HepG2 (cell line): ENCODE measurements around the gene MAJIN. TPM values are rescaled to one million over a fixed set of nuclear protein-coding genes. Genes with fewer than 3 reads are reported as not detected.

ENCODE experiments used
- ATAC-seq: fragments of 200-7000 bp; cut with Tn5 transposase; 3 replicates; pipeline ENCODE4 v1.9.1; 2020; ENCODE audit warnings: mild to moderate bottlenecking, moderate library complexity
- BruUV-seq: library from RNA; stranded (reverse); fragments of 400-500 nt; replicated peaks from 2 replicates; lab custom pipeline; 2021; lab: Mats Ljungman, UMichigan
- CTCF ChIA-PET: fragments of 300-600 bp; formaldehyde crosslinking; extraction: SDS; loops from one replicate; lab custom pipeline; 2021; ENCODE audit warnings: low total read pairs, inconsistent platforms, low intra/inter-chr PET ratio; lab: Yijun Ruan, JAX
- POLR2A ChIA-PET: fragments of 350-600 bp; sonication (Branson Sonifier 250); formaldehyde crosslinking; loops from one replicate; lab custom pipeline; 2020; ENCODE audit warnings: antibody characterized with exemption, inconsistent platforms; lab: Yijun Ruan, JAX
- DNase-seq: peaks from one replicate; pipeline ENCODE4 v3.0.0-alpha.2; 2015; ENCODE audit warnings: low spot score
- FAIRE-seq: peaks from 3 replicates; lab custom pipeline; 2011; peaks lifted over from hg19 to GRCh38; lab: Jason Lieb, UNC
- H2AFZ ChIP-seq: one replicate; pipeline ENCODE4 v1.6.1; 2011; ENCODE audit warnings: low read length, inconsistent platforms
- H3K27ac ChIP-seq: fragments of 300-600 bp; 3 replicates; pipeline ENCODE4 v1.8.0; 2011; ENCODE audit warnings: mixed run types, mild to moderate bottlenecking, mixed read lengths, low read length, inconsistent platforms; ENCODE audit not compliant: insufficient read depth; ENCODE audit errors: extremely low read length
- H3K27me3 ChIP-seq, 2 experiments: fragments of 200-600 bp in 1 of 2; 2 replicates in 1 of 2; 3 replicates in 1 of 2; pipeline versions ENCODE4 v1.6.0 to v1.8.0; 2011; ENCODE audit warnings: low read length in 2 of 2, mild to moderate bottlenecking in 2 of 2, moderate library complexity in 2 of 2, inconsistent platforms in 1 of 2; ENCODE audit not compliant: insufficient read depth in 2 of 2, control insufficient read depth in 1 of 2
- H3K36me3 ChIP-seq, 2 experiments: fragments of 200-600 bp in 1 of 2; replicated peaks in 1 of 2; 2 replicates in 1 of 2; 3 replicates in 1 of 2; pipeline versions ENCODE4 v1.5.1 to v1.8.0; 2011; ENCODE audit warnings: low read length in 2 of 2, inconsistent platforms in 1 of 2; ENCODE audit not compliant: insufficient read depth in 2 of 2, control insufficient read depth in 1 of 2
- H3K4me1 ChIP-seq: 2 replicates; pipeline ENCODE4 v1.5.1; 2012; ENCODE audit warnings: low read length, inconsistent platforms; ENCODE audit not compliant: insufficient read depth
- H3K4me2 ChIP-seq: 2 replicates; pipeline ENCODE4 v1.6.0; 2011; ENCODE audit warnings: low read depth, low read length, inconsistent platforms
- H3K4me3 ChIP-seq, 3 experiments: fragments of 200-600 bp in 1 of 3; sonication (generic), shearing (Covaris generic) in 1 of 3; replicated peaks in 1 of 3; 2 replicates each; pipeline ENCODE4 v1.5.1; 2011 to 2016; ENCODE audit warnings: low read length in 3 of 3, inconsistent platforms in 2 of 3, low read depth in 2 of 3, mild to moderate bottlenecking in 2 of 3, control low read depth in 1 of 3, mixed read lengths in 1 of 3; ENCODE audit not compliant: insufficient read depth in 1 of 3
- H3K79me2 ChIP-seq: one replicate; pipeline ENCODE4 v1.6.1; 2011; ENCODE audit warnings: low read length, inconsistent platforms; ENCODE audit not compliant: insufficient read depth
- H3K9ac ChIP-seq: 2 replicates; pipeline ENCODE4 v1.6.0; 2011; ENCODE audit warnings: mild to moderate bottlenecking, low read depth, low read length, inconsistent platforms; ENCODE audit not compliant: insufficient read depth
- H3K9me3 ChIP-seq: 2 replicates; pipeline ENCODE4 v1.5.1; 2012; ENCODE audit warnings: mild to moderate bottlenecking, low read length
- H4K20me1 ChIP-seq: 2 replicates; pipeline ENCODE4 v1.6.0; 2011; ENCODE audit warnings: inconsistent platforms, mild to moderate bottlenecking, low read length, moderate library complexity; ENCODE audit not compliant: insufficient read depth
- AGO1 ChIP-seq: fragments of 200-400 bp; formaldehyde crosslinking; IDR thresholded peaks from 2 replicates; pipeline ENCODE4 v1.6.1; 2017; ENCODE audit warnings: mild to moderate bottlenecking, low read depth, low read length, moderate library complexity; ENCODE audit not compliant: poor library complexity, severe bottlenecking
- AGO2 ChIP-seq: fragments of 200-400 bp; formaldehyde crosslinking; optimal IDR thresholded peaks from 2 replicates; pipeline ENCODE3; 2017; ENCODE audit warnings: mild to moderate bottlenecking, low read depth, low read length, moderate library complexity
- HES4 ChIP-seq: sonication (generic); formaldehyde crosslinking; IDR thresholded peaks from 2 replicates; pipeline ENCODE4 v1.9.0; 2021; ENCODE audit warnings: mild to moderate bottlenecking, missing genetic modification reagents, borderline replicate concordance
- IRF1 ChIP-seq: sonication (generic); formaldehyde crosslinking; IDR thresholded peaks from 2 replicates; pipeline ENCODE4 v1.4.0; 2020; ENCODE audit warnings: low read depth, mild to moderate bottlenecking, missing genetic modification reagents
- ISL2 ChIP-seq: sonication (generic); formaldehyde crosslinking; IDR thresholded peaks from 2 replicates; pipeline ENCODE4 v1.5.0; 2020; ENCODE audit warnings: missing genetic modification reagents
- RBFOX2 ChIP-seq: fragments of 200-400 bp; formaldehyde crosslinking; IDR thresholded peaks from 2 replicates; pipeline ENCODE4 v1.6.1; 2017; ENCODE audit warnings: low read depth, mild to moderate bottlenecking, low read length
- SAFB2 ChIP-seq: sonication (generic); formaldehyde crosslinking; IDR thresholded peaks from 2 replicates; pipeline ENCODE4 v1.5.1; 2020; ENCODE audit warnings: missing genetic modification reagents, low read depth, mild to moderate bottlenecking, borderline replicate concordance
- SNAPC2 ChIP-seq: sonication (generic); formaldehyde crosslinking; IDR thresholded peaks from 2 replicates; pipeline ENCODE4 v1.8.1; 2022; ENCODE audit warnings: mild to moderate bottlenecking, missing genetic modification reagents
- SSRP1 ChIP-seq: IDR thresholded peaks from 2 replicates; pipeline ENCODE4 v1.6.1; 2016; ENCODE audit warnings: control low read depth
- ZBTB7A ChIP-seq: sonication (generic); formaldehyde crosslinking; IDR thresholded peaks from 2 replicates; pipeline ENCODE4 v1.8.0; 2022; ENCODE audit warnings: mild to moderate bottlenecking, missing genetic modification reagents
- ZNF224 ChIP-seq: sonication (generic); formaldehyde crosslinking; IDR thresholded peaks from 2 replicates; pipeline ENCODE4 v1.5.0; 2020; ENCODE audit warnings: mild to moderate bottlenecking, missing genetic modification reagents
- ZNF235 ChIP-seq: sonication (generic); formaldehyde crosslinking; IDR thresholded peaks from 2 replicates; pipeline ENCODE4 v1.8.1; 2023; ENCODE audit warnings: mild to moderate bottlenecking, missing genetic modification reagents, borderline replicate concordance
- ZNF446 ChIP-seq: sonication (generic); formaldehyde crosslinking; IDR thresholded peaks from 2 replicates; pipeline ENCODE4 v1.5.0; 2020; ENCODE audit warnings: mild to moderate bottlenecking, missing genetic modification reagents
- ZNF563 ChIP-seq: sonication (generic); formaldehyde crosslinking; IDR thresholded peaks from 2 replicates; pipeline ENCODE4 v1.8.0; 2022; ENCODE audit warnings: mild to moderate bottlenecking, moderate library complexity, missing genetic modification reagents
- ZNF75D ChIP-seq: sonication (generic); formaldehyde crosslinking; IDR thresholded peaks from 2 replicates; pipeline ENCODE4 v1.8.1; 2023; ENCODE audit warnings: missing genetic modification reagents, mild to moderate bottlenecking, borderline replicate concordance
- ZNF781 ChIP-seq: sonication (generic); formaldehyde crosslinking; IDR thresholded peaks from 2 replicates; pipeline ENCODE4 v1.5.1; 2020; ENCODE audit warnings: borderline replicate concordance, mild to moderate bottlenecking, missing genetic modification reagents; ENCODE audit errors: not compliant biosample characterization
- ZNF878 ChIP-seq: sonication (generic); formaldehyde crosslinking; IDR thresholded peaks from 2 replicates; pipeline ENCODE4 v1.8.1; 2023; ENCODE audit warnings: mild to moderate bottlenecking, missing genetic modification reagents, moderate library complexity
- WGBS: methylation state at CpG from one replicate; pipeline ENCODE4 v1.1.6; 2017; ENCODE audit warnings: low lambda C conversion rate; 5-methylcytosine and 5-hydroxymethylcytosine counted together
- in situ Hi-C: cut with HindIII; loops from 2 replicates; pipeline ENCODE4 v1.10.0; 2017; ENCODE audit warnings: low pct_unique_long_range_greater_than_20kb; ENCODE audit not compliant: extremely low pct_ligation_motif_present
- intact Hi-C: fragments of 100-400 bp; cut with micrococcal nuclease; formaldehyde crosslinking; loops from one replicate; pipeline ENCODE4 v1.10.0; 2022; ENCODE audit not compliant: unreplicated experiment
- polyA plus RNA-seq, 8 experiments: library from polyadenylated mRNA; depleted of rRNA in 3 of 8; stranded (reverse) in 7 of 8; unstranded in 1 of 8; fragments of >200 nt; fragmentation: Illumina TruSeq in 4 of 8; extraction: Trizol in 4 of 8; gene quantifications; 2 replicates each; pipeline versions ENCODE4 v1.2.1 to v1.2.3, GENCODE V29; 2011 to 2016; ENCODE audit warnings: low read depth in 4 of 8, missing spikeins in 1 of 8, mixed read lengths in 1 of 8; ENCODE audit not compliant: insufficient read depth in 1 of 8
- total RNA-seq, 5 experiments: library from RNA; depleted of rRNA; stranded (reverse); fragments of >200 nt; fragmentation: Illumina TruSeq; extraction: Trizol; gene quantifications; 2 replicates each; pipeline ENCODE4 v1.2.3, GENCODE V29; 2016; ENCODE audit warnings: low read depth in 1 of 5
- TF ChIP-seq, protein P1 (sequence below): sonication (generic); formaldehyde crosslinking; IDR thresholded peaks from 2 replicates; pipeline ENCODE4 v1.4.0; 2020; ENCODE audit warnings: missing genetic modification reagents, borderline replicate concordance
- TF ChIP-seq, protein P2 (sequence below): sonication (generic); formaldehyde crosslinking; IDR thresholded peaks from 2 replicates; pipeline ENCODE4 v1.8.0; 2022; ENCODE audit warnings: missing genetic modification reagents, low read depth, mild to moderate bottlenecking, borderline replicate concordance
- TF ChIP-seq, protein P3 (sequence below): sonication (generic); formaldehyde crosslinking; IDR thresholded peaks from 2 replicates; pipeline ENCODE4 v1.4.0; 2020; ENCODE audit warnings: mild to moderate bottlenecking, missing genetic modification reagents

MAJIN gene
- total and polyA plus RNA-seq, 2 of the 13 experiments (the other 11 are each of a cell fraction or from before 2014, with no cell fraction given) = not detected

- no peak for FAIRE-seq
- WGBS = no CpG with 5 or more reads among the region's 10 CpGs
- H2AFZ ChIP-seq = no peak overlapping the region
- POLR2A ChIA-PET = interaction anchor here (0.8 to 11.5 kb wide), 11 partner anchors 10 to 242 kb away, joined by 3 to 132 read pairs (median 6); partner anchors contain the start of genes BATF2, CDC42BPG and EHD1
- peaks cover 27% of the 10 kb centered on the region for H3K79me2 ChIP-seq
- peak overlapping the region; percentile 96 for H3K9ac ChIP-seq
- in situ Hi-C loops = loop anchor here (5.0 kb wide), 2 partner anchors 46 to 106 kb away; no protein-coding TSS in a partner anchor
- peaks cover 5% of the 10 kb centered on the region in 2 experiments; a peak in 2 of 5 replicates for H3K36me3 ChIP-seq
- peak overlapping the region; percentile 88 for H3K27ac ChIP-seq
- peak; percentile 1 for ATAC-seq
- peaks cover 60% of the 10 kb centered on the region for H3K4me1 ChIP-seq
- CTCF ChIA-PET = interaction anchor here (2.0 to 3.9 kb wide), 2 partner anchors 23 to 45 kb away, joined by 5 to 72 read pairs; no protein-coding TSS in a partner anchor
- H4K20me1 ChIP-seq = peaks cover 10% of the 10 kb centered on the region; the same call in 1 of the 2 replicates
- H3K27me3 ChIP-seq = no peaks in the 10 kb centered on the region; a peak in 1 of 5 replicates
- peak overlapping the region; percentile 80 to 96 (median 95) for H3K4me3 ChIP-seq
- BruUV-seq = TSS peak; percentile 70
- intact Hi-C loops = no loop called here
- no peaks in the 10 kb centered on the region for H3K9me3 ChIP-seq
- H3K4me2 ChIP-seq = peak overlapping the region; percentile 94
- no peak for DNase-seq
- TF ChIP-seq ZNF75D (CRISPR knock-in tag) = no peak
- TF ChIP-seq ZNF563 (CRISPR knock-in tag) = peak; percentile 25
- peak; percentile 55 for TF ChIP-seq AGO2
- 0 out of 2 replicates have a peak, but pooled peaks have one; percentile 50 for TF ChIP-seq IRF1 (CRISPR knock-in tag)
- peak; percentile 73; the same call in 1 of the 2 replicates for TF ChIP-seq ZNF446 (CRISPR knock-in tag)
- TF ChIP-seq RBFOX2 = peak; percentile 53; the same call in 1 of the 2 replicates
- no peak for TF ChIP-seq SNAPC2
- peak; percentile 32 for TF ChIP-seq AGO1
- TF ChIP-seq SAFB2 (CRISPR knock-in tag) = 0 out of 2 replicates have a peak, but pooled peaks have one; percentile 15
- 0 out of 2 replicates have a peak, but pooled peaks have one; percentile 6 for TF ChIP-seq ZNF224 (CRISPR knock-in tag)
- TF ChIP-seq ZBTB7A (CRISPR knock-in tag) = peak; percentile 33; the same call in 1 of the 2 replicates
- TF ChIP-seq ZNF878 (CRISPR knock-in tag) = 0 out of 2 replicates have a peak, but pooled peaks have one; percentile 7
- TF ChIP-seq ISL2 (CRISPR knock-in tag) = no peak; the same call in 1 of the 2 replicates
- peak; percentile 21; the same call in 1 of the 2 replicates for TF ChIP-seq HES4 (CRISPR knock-in tag)
- peak; percentile 7; the same call in 1 of the 2 replicates for TF ChIP-seq ZNF235 (CRISPR knock-in tag)
- TF ChIP-seq, protein P1, sequence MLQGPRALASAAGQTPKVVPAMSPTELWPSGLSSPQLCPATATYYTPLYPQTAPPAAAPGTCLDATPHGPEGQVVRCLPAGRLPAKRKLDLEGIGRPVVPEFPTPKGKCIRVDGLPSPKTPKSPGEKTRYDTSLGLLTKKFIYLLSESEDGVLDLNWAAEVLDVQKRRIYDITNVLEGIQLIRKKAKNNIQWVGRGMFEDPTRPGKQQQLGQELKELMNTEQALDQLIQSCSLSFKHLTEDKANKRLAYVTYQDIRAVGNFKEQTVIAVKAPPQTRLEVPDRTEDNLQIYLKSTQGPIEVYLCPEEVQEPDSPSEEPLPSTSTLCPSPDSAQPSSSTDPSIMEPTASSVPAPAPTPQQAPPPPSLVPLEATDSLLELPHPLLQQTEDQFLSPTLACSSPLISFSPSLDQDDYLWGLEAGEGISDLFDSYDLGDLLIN (CRISPR knock-in tag) = 0 out of 2 replicates have a peak, but pooled peaks have one; percentile 38
- TF ChIP-seq, protein P2, sequence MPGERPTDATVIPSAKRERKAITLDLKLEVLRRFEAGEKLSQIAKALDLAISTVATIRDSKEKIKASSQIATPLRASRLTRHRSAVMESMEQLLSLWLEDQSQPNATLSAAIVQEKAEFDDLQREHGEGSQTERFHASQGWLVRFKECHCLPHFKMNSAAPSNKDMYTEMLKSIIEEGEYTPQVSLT (CRISPR knock-in tag) = no peak
- TF ChIP-seq, protein P3, sequence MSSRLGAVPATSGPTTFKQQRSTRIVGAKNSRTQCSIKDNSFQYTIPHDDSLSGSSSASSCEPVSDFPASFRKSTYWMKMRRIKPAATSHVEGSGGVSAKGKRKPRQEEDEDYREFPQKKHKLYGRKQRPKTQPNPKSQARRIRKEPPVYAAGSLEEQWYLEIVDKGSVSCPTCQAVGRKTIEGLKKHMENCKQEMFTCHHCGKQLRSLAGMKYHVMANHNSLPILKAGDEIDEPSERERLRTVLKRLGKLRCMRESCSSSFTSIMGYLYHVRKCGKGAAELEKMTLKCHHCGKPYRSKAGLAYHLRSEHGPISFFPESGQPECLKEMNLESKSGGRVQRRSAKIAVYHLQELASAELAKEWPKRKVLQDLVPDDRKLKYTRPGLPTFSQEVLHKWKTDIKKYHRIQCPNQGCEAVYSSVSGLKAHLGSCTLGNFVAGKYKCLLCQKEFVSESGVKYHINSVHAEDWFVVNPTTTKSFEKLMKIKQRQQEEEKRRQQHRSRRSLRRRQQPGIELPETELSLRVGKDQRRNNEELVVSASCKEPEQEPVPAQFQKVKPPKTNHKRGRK (CRISPR knock-in tag) = no peak
- TF ChIP-seq SSRP1 (CRISPR knock-in tag) = peak; percentile 82; the same call in 1 of the 2 replicates
- TF ChIP-seq ZNF781 (CRISPR knock-in tag) = peak; percentile 32
Observed at GRCh38 chr11:64892838-64893193, 79.1 kb downstream of the MAJIN start.
